H1 (cell line): ENCODE results near the gene CTNND2. TPM values are rescaled to one million over a fixed set of nuclear protein-coding genes. Genes with fewer than 3 reads are reported as not detected.
"Not testable (repeated sequence)": the region's sequence is repeated elsewhere in the genome, so short reads cannot be mapped to it uniquely, and the experiment has no call there.

Experiments used
- CTCF ChIA-PET: fragments of 300-600 bp; sonication (Branson Sonifier 250); formaldehyde crosslinking; loops from one replicate; lab custom pipeline; 2021; ENCODE audit not compliant: partially characterized antibody; lab: Charles Lee
- POLR2A ChIA-PET: fragments of 300-600 bp; sonication (Branson Sonifier 250); formaldehyde crosslinking; loops from one replicate; lab custom pipeline; 2021; ENCODE audit warnings: inconsistent platforms; ENCODE audit not compliant: partially characterized antibody; lab: Charles Lee
- DNase-seq, 2 experiments: peaks; one replicate each; pipeline versions ENCODE4 v3.0.0 to v3.0.0-alpha.2; 2010 to 2022; ENCODE audit warnings: low spot score in 2 of 2, low read depth in 1 of 2, mixed read lengths in 1 of 2
- FAIRE-seq: peaks from 2 replicates; lab custom pipeline; 2011; peaks lifted over from hg19 to GRCh38; lab: Jason Lieb, UNC
- H2AFZ ChIP-seq: 2 replicates; pipeline ENCODE4 v1.8.1; 2012; ENCODE audit warnings: low read length, inconsistent platforms
- H2AK5ac ChIP-seq: 2 replicates; pipeline ENCODE4 v1.6.1; 2013; ENCODE audit warnings: low read depth, low read length
- H2BK120ac ChIP-seq: replicated peaks from 2 replicates; pipeline ENCODE3; 2013; ENCODE audit warnings: low read depth, low read length, inconsistent platforms
- H2BK12ac ChIP-seq: 2 replicates; pipeline ENCODE4 v1.6.1; 2013; ENCODE audit warnings: low read depth, low read length
- H2BK15ac ChIP-seq: 2 replicates; pipeline ENCODE4 v1.6.1; 2013; ENCODE audit warnings: low read length
- H2BK20ac ChIP-seq: 2 replicates; pipeline ENCODE4 v1.6.1; 2013; ENCODE audit warnings: low read length
- H2BK5ac ChIP-seq: 2 replicates; pipeline ENCODE4 v1.6.1; 2013; ENCODE audit warnings: low read depth, low read length
- H3K14ac ChIP-seq: 2 replicates; pipeline ENCODE4 v1.6.1; 2013; ENCODE audit warnings: inconsistent platforms; ENCODE audit not compliant: insufficient read length
- H3K18ac ChIP-seq: 2 replicates; pipeline ENCODE4 v1.6.1; 2013; ENCODE audit warnings: low read length; ENCODE audit errors: extremely low read depth
- H3K23ac ChIP-seq: 2 replicates; pipeline ENCODE4 v1.6.1; 2013; ENCODE audit warnings: inconsistent platforms; ENCODE audit not compliant: insufficient read length
- H3K23me2 ChIP-seq: 2 replicates; pipeline ENCODE4 v1.6.1; 2013; ENCODE audit warnings: low read depth, low read length
- H3K27ac ChIP-seq: 2 replicates; pipeline ENCODE4 v1.6.1; 2011; ENCODE audit warnings: low read depth, low read length, inconsistent platforms
- H3K27me3 ChIP-seq, 4 experiments: replicated peaks in 1 of 4; 1 replicate in 1 of 4; 2 replicates in 3 of 4; pipeline versions ENCODE4 v1.6.1 to v1.8.1; 2011 to 2013; ENCODE audit warnings: low read length in 3 of 4, mild to moderate bottlenecking in 3 of 4, inconsistent platforms in 2 of 4, mixed read lengths in 2 of 4, moderate library complexity in 1 of 4; ENCODE audit not compliant: control insufficient read depth in 3 of 4, insufficient read depth in 3 of 4; ENCODE audit errors: extremely low read depth in 1 of 4
- H3K36me3 ChIP-seq, 4 experiments: 2 replicates each; pipeline versions ENCODE4 v1.6.1 to v1.8.1; 2011 to 2013; ENCODE audit warnings: mild to moderate bottlenecking in 4 of 4, low read length in 3 of 4, moderate library complexity in 2 of 4, control low read depth in 1 of 4, inconsistent platforms in 1 of 4; ENCODE audit not compliant: insufficient read depth in 4 of 4, control insufficient read depth in 2 of 4
- H3K4ac ChIP-seq: replicated peaks from 2 replicates; pipeline ENCODE3; 2013; ENCODE audit warnings: low read length, low read depth, mixed read lengths, inconsistent platforms; ENCODE audit not compliant: insufficient read length
- H3K4me1 ChIP-seq, 4 experiments: replicated peaks in 1 of 4; 1 replicate in 1 of 4; 2 replicates in 3 of 4; pipeline versions ENCODE4 v1.6.1 to v1.8.1; 2011 to 2013; ENCODE audit warnings: low read length in 3 of 4, inconsistent platforms in 2 of 4, mixed read lengths in 1 of 4; ENCODE audit not compliant: insufficient read depth in 4 of 4, control insufficient read depth in 3 of 4
- H3K4me2 ChIP-seq, 2 experiments: 2 replicates each; pipeline versions ENCODE4 v1.6.1 to v1.8.1; 2011 to 2013; ENCODE audit warnings: low read depth in 2 of 2, low read length in 2 of 2, control low read depth in 1 of 2, inconsistent platforms in 1 of 2, mild to moderate bottlenecking in 1 of 2; ENCODE audit not compliant: insufficient read depth in 1 of 2
- H3K4me3 ChIP-seq, 4 experiments: fragments of 200-600, 300-600 bp in 1 of 4; sonication (generic), shearing (Covaris generic), sonication (Bioruptor Twin) in 1 of 4; 2 replicates each; pipeline versions ENCODE4 v1.5.1 to v1.8.1; 2011 to 2016; ENCODE audit warnings: low read length in 4 of 4, low read depth in 3 of 4, control low read depth in 2 of 4, inconsistent platforms in 2 of 4, mild to moderate bottlenecking in 2 of 4, mixed read lengths in 1 of 4, moderate library complexity in 1 of 4; ENCODE audit not compliant: insufficient read depth in 2 of 4; ENCODE audit errors: extremely low read depth in 1 of 4
- H3K56ac ChIP-seq: replicated peaks from 2 replicates; pipeline ENCODE3; 2013; ENCODE audit warnings: low read depth, mild to moderate bottlenecking, mixed read lengths, low read length, inconsistent platforms; ENCODE audit not compliant: insufficient read length
- H3K79me1 ChIP-seq: 2 replicates; pipeline ENCODE4 v1.6.1; 2013; ENCODE audit warnings: low read depth, low read length, control low read depth
- H3K79me2 ChIP-seq, 2 experiments: 2 replicates each; pipeline versions ENCODE4 v1.6.1 to v1.8.1; 2012 to 2013; ENCODE audit warnings: low read length in 2 of 2, mild to moderate bottlenecking in 2 of 2, inconsistent platforms in 1 of 2; ENCODE audit not compliant: insufficient read depth in 2 of 2, control insufficient read depth in 1 of 2
- H3K9ac ChIP-seq, 4 experiments: replicated peaks in 1 of 4; 1 replicate in 1 of 4; 2 replicates in 3 of 4; pipeline versions ENCODE4 v1.6.1 to v1.8.1; 2011 to 2013; ENCODE audit warnings: low read depth in 3 of 4, low read length in 3 of 4, control low read depth in 2 of 4, mild to moderate bottlenecking in 2 of 4, moderate library complexity in 2 of 4, inconsistent platforms in 1 of 4; ENCODE audit errors: extremely low read depth in 1 of 4
- H3K9me3 ChIP-seq, 2 experiments: 2 replicates each; pipeline versions ENCODE4 v1.6.1 to v1.8.1; 2012 to 2013; ENCODE audit warnings: mild to moderate bottlenecking in 2 of 2, moderate library complexity in 2 of 2, control low read depth in 1 of 2, inconsistent platforms in 1 of 2, low read depth in 1 of 2, low read length in 1 of 2, mixed read lengths in 1 of 2; ENCODE audit not compliant: insufficient read depth in 2 of 2
- H4K20me1 ChIP-seq, 2 experiments: replicated peaks in 1 of 2; 2 replicates each; pipeline versions ENCODE3 to v1.8.1; 2011 to 2013; ENCODE audit warnings: inconsistent platforms in 2 of 2, low read length in 2 of 2, mild to moderate bottlenecking in 1 of 2; ENCODE audit not compliant: insufficient read depth in 2 of 2, control insufficient read depth in 1 of 2
- H4K5ac ChIP-seq: 2 replicates; pipeline ENCODE4 v1.6.1; 2013; ENCODE audit warnings: low read length, low read depth, mixed read lengths, inconsistent platforms; ENCODE audit not compliant: insufficient read length
- H4K8ac ChIP-seq: 2 replicates; pipeline ENCODE4 v1.8.0; 2013; ENCODE audit warnings: mild to moderate bottlenecking, moderate library complexity, low read length, inconsistent platforms; ENCODE audit not compliant: insufficient read depth; ENCODE audit errors: extremely low read depth
- H4K91ac ChIP-seq: replicated peaks from 2 replicates; pipeline ENCODE3; 2013; ENCODE audit warnings: low read length, mixed read lengths, inconsistent platforms; ENCODE audit not compliant: insufficient read length
- WGBS, 2 experiments: shearing (Covaris generic) in 1 of 2; methylation state at CpG; one replicate each; pipeline versions ENCODE4 v1.1.6 to v1.1.7; 2013 to 2015; ENCODE audit warnings: low lambda C conversion rate in 2 of 2, mixed read lengths in 2 of 2, inconsistent platforms in 1 of 2, low coverage in 1 of 2, missing lambda C conversion rate in 1 of 2; ENCODE audit not compliant: insufficient replicate concordance in 2 of 2, insufficient coverage in 1 of 2, insufficient read length in 1 of 2; ENCODE audit errors: extremely low coverage in 1 of 2, missing lambda C conversion rate in 1 of 2; 5-methylcytosine and 5-hydroxymethylcytosine counted together
- polyA plus RNA-seq, 7 experiments: library from polyadenylated mRNA; depleted of rRNA in 3 of 7; stranded (reverse) in 5 of 7; unstranded in 2 of 7; fragments of >200 nt in 5 of 7; fragments of 200-250 nt in 2 of 7; gene quantifications; 1 replicate in 5 of 7; 2 replicates in 1 of 7; 4 replicates in 1 of 7; pipeline versions ENCODE4 v1.2.1 to v1.2.3, GENCODE V29; 2011 to 2013; ENCODE audit warnings: missing spikeins in 2 of 7, mixed read lengths in 2 of 7
- total RNA-seq: library from RNA; stranded (reverse); fragmentation: NEBNext Ultra II Directional; extraction: Animal tissue kit (Norgen Biotek cat#: 25700); gene quantifications from 2 replicates; pipeline ENCODE4 v1.2.1, GENCODE V29; 2021

CTNND2 gene
- total and polyA plus RNA-seq, 2 of the 8 experiments (the other 6 are each of a cell fraction or from before 2014, with no cell fraction given), result 7.4 to 14.2 TPM

GRCh38 chr5:11065723-11066122 lies 838.5 kb downstream of the CTNND2 start:
- H2BK20ac ChIP-seq, H2BK12ac ChIP-seq, H2BK15ac ChIP-seq, H3K36me3 ChIP-seq, H4K5ac ChIP-seq, H3K79me2 ChIP-seq, FAIRE-seq, H3K23me2 ChIP-seq, H3K4ac ChIP-seq, H2AK5ac ChIP-seq, DNase-seq, H3K27ac ChIP-seq, H3K4me1 ChIP-seq, H3K9me3 ChIP-seq, POLR2A ChIA-PET, H4K8ac ChIP-seq, H3K56ac ChIP-seq, H3K23ac ChIP-seq, H3K4me3 ChIP-seq, H4K20me1 ChIP-seq, H3K9ac ChIP-seq, H3K27me3 ChIP-seq, H3K18ac ChIP-seq, H4K91ac ChIP-seq, H3K79me1 ChIP-seq, H2AFZ ChIP-seq, H2BK5ac ChIP-seq, H3K4me2 ChIP-seq, H3K14ac ChIP-seq, H2BK120ac ChIP-seq: not testable (repeated sequence)
- CTCF ChIA-PET, result interaction anchor here (0.6 to 2.2 kb wide), 5 partner anchors 10 to 199 kb away, joined by 3 to 7 read pairs (median 4); no protein-coding TSS in a partner anchor
- WGBS, 2 experiments, result 85% methylated on average over 1 of the region's 1 CpG; no CpG with 5 or more reads in 1 of the 2 experiments
